H1 (cell line): ENCODE measurements around the gene NDUFA5. TPM values are rescaled to one million over a fixed set of nuclear protein-coding genes. Genes with fewer than 3 reads are reported as not detected.

Experiments used
- CTCF ChIA-PET: fragments of 300-600 bp; sonication (Branson Sonifier 250); formaldehyde crosslinking; loops from one replicate; lab custom pipeline; 2021; ENCODE audit not compliant: partially characterized antibody; lab: Charles Lee
- POLR2A ChIA-PET: fragments of 300-600 bp; sonication (Branson Sonifier 250); formaldehyde crosslinking; loops from one replicate; lab custom pipeline; 2021; ENCODE audit warnings: inconsistent platforms; ENCODE audit not compliant: partially characterized antibody; lab: Charles Lee
- DNase-seq, 2 experiments: peaks; one replicate each; pipeline versions ENCODE4 v3.0.0 to v3.0.0-alpha.2; 2010 to 2022; ENCODE audit warnings: low spot score in 2 of 2, low read depth in 1 of 2, mixed read lengths in 1 of 2
- FAIRE-seq: peaks from 2 replicates; lab custom pipeline; 2011; peaks lifted over from hg19 to GRCh38; lab: Jason Lieb, UNC
- H2AFZ ChIP-seq: 2 replicates; pipeline ENCODE4 v1.8.1; 2012; ENCODE audit warnings: low read length, inconsistent platforms
- H2AK5ac ChIP-seq: 2 replicates; pipeline ENCODE4 v1.6.1; 2013; ENCODE audit warnings: low read depth, low read length
- H2BK120ac ChIP-seq: replicated peaks from 2 replicates; pipeline ENCODE3; 2013; ENCODE audit warnings: low read depth, low read length, inconsistent platforms
- H2BK12ac ChIP-seq: 2 replicates; pipeline ENCODE4 v1.6.1; 2013; ENCODE audit warnings: low read depth, low read length
- H2BK15ac ChIP-seq: 2 replicates; pipeline ENCODE4 v1.6.1; 2013; ENCODE audit warnings: low read length
- H2BK20ac ChIP-seq: 2 replicates; pipeline ENCODE4 v1.6.1; 2013; ENCODE audit warnings: low read length
- H2BK5ac ChIP-seq: 2 replicates; pipeline ENCODE4 v1.6.1; 2013; ENCODE audit warnings: low read depth, low read length
- H3K14ac ChIP-seq: 2 replicates; pipeline ENCODE4 v1.6.1; 2013; ENCODE audit warnings: inconsistent platforms; ENCODE audit not compliant: insufficient read length
- H3K18ac ChIP-seq: 2 replicates; pipeline ENCODE4 v1.6.1; 2013; ENCODE audit warnings: low read length; ENCODE audit errors: extremely low read depth
- H3K23ac ChIP-seq: 2 replicates; pipeline ENCODE4 v1.6.1; 2013; ENCODE audit warnings: inconsistent platforms; ENCODE audit not compliant: insufficient read length
- H3K23me2 ChIP-seq: 2 replicates; pipeline ENCODE4 v1.6.1; 2013; ENCODE audit warnings: low read depth, low read length
- H3K27ac ChIP-seq: 2 replicates; pipeline ENCODE4 v1.6.1; 2011; ENCODE audit warnings: low read depth, low read length, inconsistent platforms
- H3K27me3 ChIP-seq, 4 experiments: replicated peaks in 1 of 4; 1 replicate in 1 of 4; 2 replicates in 3 of 4; pipeline versions ENCODE4 v1.6.1 to v1.8.1; 2011 to 2013; ENCODE audit warnings: low read length in 3 of 4, mild to moderate bottlenecking in 3 of 4, inconsistent platforms in 2 of 4, mixed read lengths in 2 of 4, moderate library complexity in 1 of 4; ENCODE audit not compliant: control insufficient read depth in 3 of 4, insufficient read depth in 3 of 4; ENCODE audit errors: extremely low read depth in 1 of 4
- H3K36me3 ChIP-seq, 4 experiments: 2 replicates each; pipeline versions ENCODE4 v1.6.1 to v1.8.1; 2011 to 2013; ENCODE audit warnings: mild to moderate bottlenecking in 4 of 4, low read length in 3 of 4, moderate library complexity in 2 of 4, control low read depth in 1 of 4, inconsistent platforms in 1 of 4; ENCODE audit not compliant: insufficient read depth in 4 of 4, control insufficient read depth in 2 of 4
- H3K4ac ChIP-seq: replicated peaks from 2 replicates; pipeline ENCODE3; 2013; ENCODE audit warnings: low read length, low read depth, mixed read lengths, inconsistent platforms; ENCODE audit not compliant: insufficient read length
- H3K4me1 ChIP-seq, 4 experiments: replicated peaks in 1 of 4; 1 replicate in 1 of 4; 2 replicates in 3 of 4; pipeline versions ENCODE4 v1.6.1 to v1.8.1; 2011 to 2013; ENCODE audit warnings: low read length in 3 of 4, inconsistent platforms in 2 of 4, mixed read lengths in 1 of 4; ENCODE audit not compliant: insufficient read depth in 4 of 4, control insufficient read depth in 3 of 4
- H3K4me2 ChIP-seq, 2 experiments: 2 replicates each; pipeline versions ENCODE4 v1.6.1 to v1.8.1; 2011 to 2013; ENCODE audit warnings: low read depth in 2 of 2, low read length in 2 of 2, control low read depth in 1 of 2, inconsistent platforms in 1 of 2, mild to moderate bottlenecking in 1 of 2; ENCODE audit not compliant: insufficient read depth in 1 of 2
- H3K4me3 ChIP-seq, 4 experiments: fragments of 200-600, 300-600 bp in 1 of 4; sonication (generic), shearing (Covaris generic), sonication (Bioruptor Twin) in 1 of 4; 2 replicates each; pipeline versions ENCODE4 v1.5.1 to v1.8.1; 2011 to 2016; ENCODE audit warnings: low read length in 4 of 4, low read depth in 3 of 4, control low read depth in 2 of 4, inconsistent platforms in 2 of 4, mild to moderate bottlenecking in 2 of 4, mixed read lengths in 1 of 4, moderate library complexity in 1 of 4; ENCODE audit not compliant: insufficient read depth in 2 of 4; ENCODE audit errors: extremely low read depth in 1 of 4
- H3K56ac ChIP-seq: replicated peaks from 2 replicates; pipeline ENCODE3; 2013; ENCODE audit warnings: low read depth, mild to moderate bottlenecking, mixed read lengths, low read length, inconsistent platforms; ENCODE audit not compliant: insufficient read length
- H3K79me1 ChIP-seq: 2 replicates; pipeline ENCODE4 v1.6.1; 2013; ENCODE audit warnings: low read depth, low read length, control low read depth
- H3K79me2 ChIP-seq, 2 experiments: 2 replicates each; pipeline versions ENCODE4 v1.6.1 to v1.8.1; 2012 to 2013; ENCODE audit warnings: low read length in 2 of 2, mild to moderate bottlenecking in 2 of 2, inconsistent platforms in 1 of 2; ENCODE audit not compliant: insufficient read depth in 2 of 2, control insufficient read depth in 1 of 2
- H3K9ac ChIP-seq, 4 experiments: replicated peaks in 1 of 4; 1 replicate in 1 of 4; 2 replicates in 3 of 4; pipeline versions ENCODE4 v1.6.1 to v1.8.1; 2011 to 2013; ENCODE audit warnings: low read depth in 3 of 4, low read length in 3 of 4, control low read depth in 2 of 4, mild to moderate bottlenecking in 2 of 4, moderate library complexity in 2 of 4, inconsistent platforms in 1 of 4; ENCODE audit errors: extremely low read depth in 1 of 4
- H3K9me3 ChIP-seq, 2 experiments: 2 replicates each; pipeline versions ENCODE4 v1.6.1 to v1.8.1; 2012 to 2013; ENCODE audit warnings: mild to moderate bottlenecking in 2 of 2, moderate library complexity in 2 of 2, control low read depth in 1 of 2, inconsistent platforms in 1 of 2, low read depth in 1 of 2, low read length in 1 of 2, mixed read lengths in 1 of 2; ENCODE audit not compliant: insufficient read depth in 2 of 2
- H4K20me1 ChIP-seq, 2 experiments: replicated peaks in 1 of 2; 2 replicates each; pipeline versions ENCODE3 to v1.8.1; 2011 to 2013; ENCODE audit warnings: inconsistent platforms in 2 of 2, low read length in 2 of 2, mild to moderate bottlenecking in 1 of 2; ENCODE audit not compliant: insufficient read depth in 2 of 2, control insufficient read depth in 1 of 2
- H4K5ac ChIP-seq: 2 replicates; pipeline ENCODE4 v1.6.1; 2013; ENCODE audit warnings: low read length, low read depth, mixed read lengths, inconsistent platforms; ENCODE audit not compliant: insufficient read length
- H4K8ac ChIP-seq: 2 replicates; pipeline ENCODE4 v1.8.0; 2013; ENCODE audit warnings: mild to moderate bottlenecking, moderate library complexity, low read length, inconsistent platforms; ENCODE audit not compliant: insufficient read depth; ENCODE audit errors: extremely low read depth
- H4K91ac ChIP-seq: replicated peaks from 2 replicates; pipeline ENCODE3; 2013; ENCODE audit warnings: low read length, mixed read lengths, inconsistent platforms; ENCODE audit not compliant: insufficient read length
- ASH2L ChIP-seq: fragments of 200-600, 300-600 bp; sonication (generic); IDR thresholded peaks from one replicate; pipeline ENCODE4 v1.7.1; 2017; ENCODE audit warnings: low read length
- CBX8 ChIP-seq: fragments of 300-800, 300-1000 bp; sonication (generic); IDR thresholded peaks from 2 replicates; pipeline ENCODE4 v1.7.1; 2016; ENCODE audit warnings: low read depth, low read length, borderline replicate concordance
- CEBPB ChIP-seq: IDR thresholded peaks from 2 replicates; pipeline ENCODE4 v1.6.1; 2012; ENCODE audit warnings: low read depth, low read length
- KDM4A ChIP-seq: IDR thresholded peaks from one replicate; pipeline ENCODE4 v1.7.1; 2012; ENCODE audit warnings: low read depth, mild to moderate bottlenecking, moderate library complexity, low read length, inconsistent platforms; ENCODE audit not compliant: severe bottlenecking
- KDM5A ChIP-seq: fragments of 200-600 bp; IDR thresholded peaks from 2 replicates; pipeline ENCODE4 v1.7.1; 2012; ENCODE audit warnings: mild to moderate bottlenecking, low read length, inconsistent platforms, mixed read lengths
- NANOG ChIP-seq: IDR thresholded peaks from 2 replicates; pipeline ENCODE4 v1.6.1; 2011; ENCODE audit warnings: low read length, low read depth, mild to moderate bottlenecking, inconsistent platforms; ENCODE audit not compliant: insufficient read depth, poor library complexity, severe bottlenecking
- RBBP5 ChIP-seq: IDR thresholded peaks from 2 replicates; pipeline ENCODE4 v1.7.1; 2012; ENCODE audit warnings: low read depth, mild to moderate bottlenecking, inconsistent platforms, low read length, moderate library complexity, borderline replicate concordance
- RFX5 ChIP-seq: IDR thresholded peaks from 2 replicates; pipeline ENCODE4 v1.6.1; 2011; ENCODE audit warnings: low read depth, low read length, improper control_type of control experiment, borderline replicate concordance
- SUZ12 ChIP-seq: fragments of 200-600 bp; sonication (generic); IDR thresholded peaks from 2 replicates; pipeline ENCODE4 v1.6.1; 2012; ENCODE audit warnings: mild to moderate bottlenecking, inconsistent platforms, low read length, moderate library complexity, mixed read lengths
- TAF1 ChIP-seq: IDR thresholded peaks from 2 replicates; pipeline ENCODE4 v1.6.1; 2011; ENCODE audit warnings: mild to moderate bottlenecking, low read depth, low read length
- ZNF274 ChIP-seq: IDR thresholded peaks from 2 replicates; pipeline ENCODE4 v1.7.0; 2012; ENCODE audit warnings: low read length, borderline replicate concordance; ENCODE audit errors: extremely low read depth
- WGBS, 2 experiments: shearing (Covaris generic) in 1 of 2; methylation state at CpG; one replicate each; pipeline versions ENCODE4 v1.1.6 to v1.1.7; 2013 to 2015; ENCODE audit warnings: low lambda C conversion rate in 2 of 2, mixed read lengths in 2 of 2, inconsistent platforms in 1 of 2, low coverage in 1 of 2, missing lambda C conversion rate in 1 of 2; ENCODE audit not compliant: insufficient replicate concordance in 2 of 2, insufficient coverage in 1 of 2, insufficient read length in 1 of 2; ENCODE audit errors: extremely low coverage in 1 of 2, missing lambda C conversion rate in 1 of 2; 5-methylcytosine and 5-hydroxymethylcytosine counted together
- polyA plus RNA-seq, 7 experiments: library from polyadenylated mRNA; depleted of rRNA in 3 of 7; stranded (reverse) in 5 of 7; unstranded in 2 of 7; fragments of >200 nt in 5 of 7; fragments of 200-250 nt in 2 of 7; gene quantifications; 1 replicate in 5 of 7; 2 replicates in 1 of 7; 4 replicates in 1 of 7; pipeline versions ENCODE4 v1.2.1 to v1.2.3, GENCODE V29; 2011 to 2013; ENCODE audit warnings: missing spikeins in 2 of 7, mixed read lengths in 2 of 7
- total RNA-seq: library from RNA; stranded (reverse); fragmentation: NEBNext Ultra II Directional; extraction: Animal tissue kit (Norgen Biotek cat#: 25700); gene quantifications from 2 replicates; pipeline ENCODE4 v1.2.1, GENCODE V29; 2021

NDUFA5 gene
- total and polyA plus RNA-seq, 2 of the 8 experiments (the other 6 are each of a cell fraction or from before 2014, with no cell fraction given): 7.6 to 76.3 TPM

- H3K36me3 ChIP-seq: no peaks in the 10 kb centered on the region
- no peak overlapping the region for H4K5ac ChIP-seq
- no peak overlapping the region for H2AFZ ChIP-seq
- no peak overlapping the region for H3K18ac ChIP-seq
- H3K9me3 ChIP-seq: 0 out of 4 replicates have a peak, but pooled peaks cover under 1 to 1% of the 10 kb centered on the region in 2 experiments
- no peak overlapping the region for H2BK5ac ChIP-seq
- POLR2A ChIA-PET: no interaction called here
- H3K79me2 ChIP-seq: no peaks in the 10 kb centered on the region
- no peak overlapping the region for H3K56ac ChIP-seq
- WGBS, 2 experiments: 85% methylated on average over 8 of the region's 8 CpGs; no CpG with 5 or more reads in 1 of the 2 experiments
- H3K27ac ChIP-seq: no peak overlapping the region
- FAIRE-seq: no peak
- H3K23me2 ChIP-seq: no peaks in the 10 kb centered on the region
- no peak overlapping the region for H2BK120ac ChIP-seq
- H3K4me2 ChIP-seq: no peak overlapping the region
- DNase-seq: no peak
- no peak overlapping the region for H2BK20ac ChIP-seq
- H3K79me1 ChIP-seq: no peaks in the 10 kb centered on the region
- no peak overlapping the region for H3K9ac ChIP-seq
- H2BK12ac ChIP-seq: no peak overlapping the region
- H3K4me3 ChIP-seq: no peak overlapping the region
- H3K4me1 ChIP-seq: peaks cover 0 to 6% (median 0%) of the 10 kb centered on the region in 4 experiments; a peak in 2 of 7 replicates
- H4K8ac ChIP-seq: no peak overlapping the region
- H3K23ac ChIP-seq: no peak overlapping the region
- no peak overlapping the region for H3K14ac ChIP-seq
- no peak overlapping the region for H3K4ac ChIP-seq
- no peak overlapping the region for H4K91ac ChIP-seq
- H2BK15ac ChIP-seq: no peak overlapping the region
- H2AK5ac ChIP-seq: no peak overlapping the region
- H4K20me1 ChIP-seq: no peaks in the 10 kb centered on the region
- TF ChIP-seq TAF1: no peak
- no peak for TF ChIP-seq RFX5
- no peak for TF ChIP-seq RBBP5
- no peak for TF ChIP-seq ASH2L
- TF ChIP-seq SUZ12: no peak
- no peak for TF ChIP-seq CEBPB
- TF ChIP-seq KDM4A: no peak
- no peak for TF ChIP-seq ZNF274
- TF ChIP-seq CBX8: no peak
- TF ChIP-seq KDM5A: no peak
- TF ChIP-seq NANOG: no peak
- no peaks in the 10 kb centered on the region for H3K27me3 ChIP-seq
- CTCF ChIA-PET: interaction anchor here (0.9 to 1.8 kb wide), 2 partner anchors 12 to 40 kb away, joined by 4 to 6 read pairs; no protein-coding TSS in a partner anchor
Measured at GRCh38 chr7:123499211-123499970, 58.2 kb downstream of the NDUFA5 start.
